ENCODE measurements around the gene CYB5R2. TPM values are rescaled to one million over a fixed set of nuclear protein-coding genes. Genes with fewer than 3 reads are reported as not detected.

CYB5R2 gene
- total RNA-seq, 1 experiment from 2014 or later = 40.3 TPM

DNA sequence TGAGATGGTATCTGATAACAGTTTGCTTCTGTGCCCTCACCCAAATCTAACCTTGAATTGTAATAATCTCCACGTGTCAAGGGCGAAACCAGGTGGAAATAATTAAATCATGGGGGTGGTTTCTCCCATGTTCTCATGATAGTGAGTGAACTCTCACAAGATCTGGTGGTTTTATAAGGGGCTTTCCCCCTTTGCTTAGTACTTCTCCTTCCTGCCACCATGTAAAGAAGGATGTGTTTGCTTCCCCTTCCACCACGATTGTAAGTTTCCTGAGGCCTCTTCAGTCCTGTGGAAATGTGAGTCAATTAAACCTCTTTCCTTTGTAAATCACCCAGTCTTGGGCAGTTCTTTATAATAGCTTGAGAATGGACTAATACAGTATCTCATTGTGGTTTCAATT lies 41.5 kb upstream of the CYB5R2 start:
- no peak overlapping the region for H3K27ac Mint-ChIP-seq
- TF ChIP-seq SMAD4 (CRISPR knock-in tag; IDR thresholded peaks at IDR 0.05) (no peak), RELA (CRISPR knock-in tag; IDR thresholded peaks at IDR 0.05; ENCODE audit: borderline replicate concordance) (no peak), JUN (CRISPR knock-in tag; IDR thresholded peaks at IDR 0.05) (no peak), ZNF121 (CRISPR knock-in tag; IDR thresholded peaks at IDR 0.05) (no peak), FOXJ3 (CRISPR knock-in tag; IDR thresholded peaks at IDR 0.05; ENCODE audit: borderline replicate concordance) (no peak), TEAD4 (CRISPR knock-in tag; IDR thresholded peaks at IDR 0.05) (no peak), NR1H2 (CRISPR knock-in tag; IDR thresholded peaks at IDR 0.05) (no peak), NR2C2 (CRISPR knock-in tag; IDR thresholded peaks at IDR 0.05) (no peak), GRHL2 (CRISPR knock-in tag; IDR thresholded peaks at IDR 0.05; ENCODE audit: insufficient replicate concordance, severe bottlenecking) (no peak), ATF3 (CRISPR knock-in tag; conservative IDR thresholded peaks at IDR 0.05) (no peak), SMAD3 (CRISPR knock-in tag; IDR thresholded peaks at IDR 0.05; ENCODE audit: borderline replicate concordance) (no peak), ATF6 (CRISPR knock-in tag; IDR thresholded peaks at IDR 0.05) (no peak), NFE2L1 (CRISPR knock-in tag; IDR thresholded peaks at IDR 0.05) (no peak), ETV6 (CRISPR knock-in tag; IDR thresholded peaks at IDR 0.05) (no peak)
- TF ChIP-seq, protein P1, sequence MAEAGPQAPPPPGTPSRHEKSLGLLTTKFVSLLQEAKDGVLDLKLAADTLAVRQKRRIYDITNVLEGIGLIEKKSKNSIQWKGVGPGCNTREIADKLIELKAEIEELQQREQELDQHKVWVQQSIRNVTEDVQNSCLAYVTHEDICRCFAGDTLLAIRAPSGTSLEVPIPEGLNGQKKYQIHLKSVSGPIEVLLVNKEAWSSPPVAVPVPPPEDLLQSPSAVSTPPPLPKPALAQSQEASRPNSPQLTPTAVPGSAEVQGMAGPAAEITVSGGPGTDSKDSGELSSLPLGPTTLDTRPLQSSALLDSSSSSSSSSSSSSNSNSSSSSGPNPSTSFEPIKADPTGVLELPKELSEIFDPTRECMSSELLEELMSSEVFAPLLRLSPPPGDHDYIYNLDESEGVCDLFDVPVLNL (CRISPR knock-in tag; IDR thresholded peaks at IDR 0.05; ENCODE audit: borderline replicate concordance, low read depth) = no peak
- TF ChIP-seq, protein P2, sequence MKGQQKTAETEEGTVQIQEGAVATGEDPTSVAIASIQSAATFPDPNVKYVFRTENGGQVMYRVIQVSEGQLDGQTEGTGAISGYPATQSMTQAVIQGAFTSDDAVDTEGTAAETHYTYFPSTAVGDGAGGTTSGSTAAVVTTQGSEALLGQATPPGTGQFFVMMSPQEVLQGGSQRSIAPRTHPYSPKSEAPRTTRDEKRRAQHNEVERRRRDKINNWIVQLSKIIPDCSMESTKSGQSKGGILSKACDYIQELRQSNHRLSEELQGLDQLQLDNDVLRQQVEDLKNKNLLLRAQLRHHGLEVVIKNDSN (CRISPR knock-in tag; IDR thresholded peaks at IDR 0.05) = no peak
- no peaks in the 10 kb centered on the region for H3K9me3 Mint-ChIP-seq
- CTCF ChIA-PET = no interaction called here
- POLR2A ChIA-PET = no interaction called here
- no peaks in the 10 kb centered on the region for H3K36me3 Mint-ChIP-seq
- DNase-seq (ENCODE audit: low spot score) (no peak), ATAC-seq (no peak)
- H3K4me3 Mint-ChIP-seq = no peak overlapping the region
- H3K4me1 Mint-ChIP-seq = no peaks in the 10 kb centered on the region
- H3K27me3 Mint-ChIP-seq (ENCODE audit: low read depth) = peaks cover 17% of the 10 kb centered on the region

DNA sequence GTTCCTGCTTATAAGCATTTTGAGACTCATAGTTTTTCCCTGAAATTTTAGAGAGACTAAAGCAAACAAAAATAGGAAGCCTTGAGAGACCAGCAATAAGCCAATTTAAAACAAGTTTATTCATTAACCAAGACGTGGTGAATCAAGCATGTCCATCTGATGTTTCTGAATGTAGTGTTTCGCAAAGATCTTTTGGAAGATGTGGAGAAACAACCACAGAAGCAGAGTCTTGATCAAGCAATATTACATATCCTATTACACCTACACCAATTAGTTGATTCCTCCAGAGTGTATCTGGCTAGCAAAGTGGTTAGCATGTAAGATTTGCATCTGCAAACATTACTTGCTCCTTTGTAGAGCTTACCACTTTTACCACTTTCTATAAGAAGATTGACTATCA lies 33.1 kb upstream of the CYB5R2 start, which contains the start of gene OVCH2:
OVCH2 (minus strand) TSS at position 101 of the 400 bp plus-strand sequence; CDS start at position 18, 83 bp downstream.
- no peak within 1 kb of the TSS for H3K27ac Mint-ChIP-seq
- ATAC-seq (no peak), DNase-seq (ENCODE audit: low spot score) (no peak)
- peaks cover 9% of the 10 kb centered on the region for H3K27me3 Mint-ChIP-seq (ENCODE audit: low read depth)
- CTCF ChIA-PET = no interaction called here
- TF ChIP-seq, protein P1 (CRISPR knock-in tag; IDR thresholded peaks at IDR 0.05; ENCODE audit: borderline replicate concordance, low read depth) = no peak
- TF ChIP-seq RORB (CRISPR knock-in tag; IDR thresholded peaks at IDR 0.05) = no peak
- no peak for TF ChIP-seq ATF1 (CRISPR knock-in tag; IDR thresholded peaks at IDR 0.05)
- no peak for TF ChIP-seq CREM (CRISPR knock-in tag; IDR thresholded peaks at IDR 0.05)
- TF ChIP-seq, protein P3, sequence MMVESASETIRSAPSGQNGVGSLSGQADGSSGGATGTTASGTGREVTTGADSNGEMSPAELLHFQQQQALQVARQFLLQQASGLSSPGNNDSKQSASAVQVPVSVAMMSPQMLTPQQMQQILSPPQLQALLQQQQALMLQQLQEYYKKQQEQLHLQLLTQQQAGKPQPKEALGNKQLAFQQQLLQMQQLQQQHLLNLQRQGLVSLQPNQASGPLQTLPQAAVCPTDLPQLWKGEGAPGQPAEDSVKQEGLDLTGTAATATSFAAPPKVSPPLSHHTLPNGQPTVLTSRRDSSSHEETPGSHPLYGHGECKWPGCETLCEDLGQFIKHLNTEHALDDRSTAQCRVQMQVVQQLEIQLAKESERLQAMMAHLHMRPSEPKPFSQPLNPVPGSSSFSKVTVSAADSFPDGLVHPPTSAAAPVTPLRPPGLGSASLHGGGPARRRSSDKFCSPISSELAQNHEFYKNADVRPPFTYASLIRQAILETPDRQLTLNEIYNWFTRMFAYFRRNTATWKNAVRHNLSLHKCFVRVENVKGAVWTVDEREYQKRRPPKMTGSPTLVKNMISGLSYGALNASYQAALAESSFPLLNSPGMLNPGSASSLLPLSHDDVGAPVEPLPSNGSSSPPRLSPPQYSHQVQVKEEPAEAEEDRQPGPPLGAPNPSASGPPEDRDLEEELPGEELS (CRISPR knock-in tag; IDR thresholded peaks at IDR 0.05) = no peak
- no peaks in the 10 kb centered on the region for H3K36me3 Mint-ChIP-seq
- POLR2A ChIA-PET = no interaction called here
- no peaks in the 10 kb centered on the region for H3K4me1 Mint-ChIP-seq
- no peak within 1 kb of the TSS for H3K4me3 Mint-ChIP-seq
- H3K9me3 Mint-ChIP-seq = no peaks in the 10 kb centered on the region
